SK-N-SH (cell line): ENCODE results near the gene VPS13A. TPM values are rescaled to one million over a fixed set of nuclear protein-coding genes. Genes with fewer than 3 reads are reported as not detected.

ENCODE experiments used
- CTCF ChIA-PET: fragments of 300-600, 350-600 bp; formaldehyde crosslinking; extraction: SDS; loops from one replicate; lab custom pipeline; 2021; lab: Yijun Ruan, JAX
- POLR2A ChIA-PET: fragments of 350-600 bp; sonication (Branson Sonifier 250); formaldehyde crosslinking; extraction: SDS; loops from one replicate; lab custom pipeline; 2020; ENCODE audit warnings: antibody characterized with exemption, inconsistent platforms; lab: Yijun Ruan, JAX
- DNase-seq: peaks from one replicate; pipeline ENCODE4 v3.0.0; 2012
- H2AFZ ChIP-seq: fragments of 200-600 bp; sonication (generic); 2 replicates; pipeline ENCODE4 v1.8.1; 2016; ENCODE audit warnings: antibody characterized with exemption, mild to moderate bottlenecking, low read depth
- H3F3A ChIP-seq: fragments of 200-600 bp; sonication (generic); replicated peaks from 2 replicates; pipeline ENCODE3; 2016; ENCODE audit warnings: antibody characterized with exemption, mild to moderate bottlenecking; ENCODE audit not compliant: insufficient read depth
- H3K27ac ChIP-seq, 2 experiments: fragments of 200-500 bp in 1 of 2; fragments of 200-600 bp in 1 of 2; sonication (Bioruptor generic) in 1 of 2; sonication (generic), shearing (Covaris generic) in 1 of 2; 2 replicates each; pipeline versions ENCODE4 v1.5.1 to v1.6.1; 2014 to 2016; ENCODE audit warnings: low read depth in 2 of 2, inconsistent platforms in 1 of 2, low read length in 1 of 2, mild to moderate bottlenecking in 1 of 2, mixed read lengths in 1 of 2
- H3K27me3 ChIP-seq: fragments of 200-600 bp; sonication (generic), shearing (Covaris generic); 2 replicates; pipeline ENCODE4 v1.6.1; 2016; ENCODE audit warnings: mixed run types; ENCODE audit not compliant: insufficient read depth
- H3K36me3 ChIP-seq, 2 experiments: fragments of 200-500 bp in 1 of 2; fragments of 200-600 bp in 1 of 2; sonication (Bioruptor generic) in 1 of 2; sonication (generic) in 1 of 2; replicated peaks in 1 of 2; 2 replicates each; pipeline versions ENCODE3 to v1.5.1; 2014 to 2016; ENCODE audit warnings: low read length in 1 of 2, mild to moderate bottlenecking in 1 of 2; ENCODE audit not compliant: insufficient read depth in 2 of 2, control insufficient read depth in 1 of 2
- H3K4me1 ChIP-seq, 2 experiments: fragments of 200-500 bp in 1 of 2; fragments of 200-600 bp in 1 of 2; sonication (Bioruptor generic) in 1 of 2; sonication (generic), shearing (Covaris generic) in 1 of 2; 2 replicates each; pipeline versions ENCODE4 v1.5.1 to v1.6.1; 2014 to 2016; ENCODE audit warnings: low read depth in 1 of 2, low read length in 1 of 2, mixed run types in 1 of 2; ENCODE audit not compliant: insufficient read depth in 2 of 2, control insufficient read depth in 1 of 2
- H3K4me2 ChIP-seq: fragments of 200-600 bp; sonication (generic), shearing (Covaris generic); 2 replicates; pipeline ENCODE4 v1.6.1; 2017; ENCODE audit warnings: mixed run types
- H3K4me3 ChIP-seq, 2 experiments: fragments of 200-500 bp in 1 of 2; fragments of 200-600 bp in 1 of 2; sonication (Bioruptor generic) in 1 of 2; sonication (generic), shearing (Covaris generic) in 1 of 2; 2 replicates each; pipeline versions ENCODE4 v1.5.1 to v1.8.1; 2014 to 2016; ENCODE audit warnings: low read depth in 2 of 2, inconsistent platforms in 1 of 2, low read length in 1 of 2, mild to moderate bottlenecking in 1 of 2, mixed read lengths in 1 of 2, moderate library complexity in 1 of 2
- H3K79me2 ChIP-seq: fragments of 200-600 bp; sonication (generic); 2 replicates; pipeline ENCODE4 v1.8.1; 2017; ENCODE audit warnings: mild to moderate bottlenecking; ENCODE audit not compliant: insufficient read depth
- H3K9ac ChIP-seq: fragments of 200-600 bp; sonication (generic); 2 replicates; pipeline ENCODE4 v1.6.1; 2017; ENCODE audit warnings: mixed run types
- H3K9me2 ChIP-seq: fragments of 200-600 bp; sonication (generic); 2 replicates; pipeline ENCODE4 v1.6.1; 2017; ENCODE audit warnings: mixed run types
- H3K9me3 ChIP-seq: fragments of 200-600 bp; sonication (generic); 2 replicates; pipeline ENCODE4 v1.6.1; 2017; ENCODE audit warnings: mixed run types, mild to moderate bottlenecking, moderate library complexity
- H4K20me1 ChIP-seq: fragments of 200-600 bp; sonication (generic); 2 replicates; pipeline ENCODE4 v1.6.1; 2017; ENCODE audit warnings: mild to moderate bottlenecking, mixed run types; ENCODE audit not compliant: insufficient read depth
- CTCF ChIP-seq: fragments of 200-600 bp; sonication (generic); IDR thresholded peaks from 2 replicates; pipeline ENCODE4 v1.6.1; 2017; ENCODE audit warnings: antibody characterized with exemption, mild to moderate bottlenecking, moderate library complexity
- ELF1 ChIP-seq: IDR thresholded peaks from 2 replicates; pipeline ENCODE4 v1.4.0; 2012
- EZH2phosphoT487 ChIP-seq: fragments of 200-600 bp; sonication (generic); IDR thresholded peaks from 2 replicates; pipeline ENCODE4 v1.6.1; 2017; ENCODE audit warnings: low read depth, mixed run types, mild to moderate bottlenecking, antibody characterized with exemption, moderate library complexity, borderline replicate concordance
- GATA2 ChIP-seq: sonication (generic); formaldehyde crosslinking; IDR thresholded peaks from 2 replicates; pipeline ENCODE4 v1.5.0; 2020; ENCODE audit warnings: mild to moderate bottlenecking, missing genetic modification reagents
- NFIC ChIP-seq: IDR thresholded peaks from 2 replicates; pipeline ENCODE4 v1.4.0; 2012; ENCODE audit warnings: borderline replicate concordance
- NRF1 ChIP-seq: IDR thresholded peaks from 2 replicates; pipeline ENCODE4 v1.6.1; 2012; ENCODE audit warnings: low read depth, mild to moderate bottlenecking, low read length
- PBX3 ChIP-seq: IDR thresholded peaks from 2 replicates; pipeline ENCODE4; 2012
- RCOR1 ChIP-seq: fragments of 150-350 bp; IDR thresholded peaks from 2 replicates; pipeline ENCODE4 v1.6.1; 2017; ENCODE audit warnings: antibody characterized with exemption, low read length
- RXRA ChIP-seq: IDR thresholded peaks from 2 replicates; pipeline ENCODE4 v1.4.0; 2012; ENCODE audit warnings: low read depth, mild to moderate bottlenecking, borderline replicate concordance
- SIN3A ChIP-seq: IDR thresholded peaks from 2 replicates; pipeline ENCODE4 v1.6.1; 2012; ENCODE audit warnings: low read depth, mild to moderate bottlenecking, low read length, moderate library complexity, borderline replicate concordance
- TAF1 ChIP-seq: IDR thresholded peaks from 2 replicates; pipeline ENCODE4 v1.6.1; 2012; ENCODE audit warnings: low read depth, mild to moderate bottlenecking, low read length, moderate library complexity, borderline replicate concordance
- TCF12 ChIP-seq: IDR thresholded peaks from 2 replicates; pipeline ENCODE4 v1.4.0; 2012
- TEAD4 ChIP-seq: IDR thresholded peaks from 2 replicates; pipeline ENCODE4 v1.4.0; 2012; ENCODE audit warnings: mild to moderate bottlenecking, borderline replicate concordance; ENCODE audit not compliant: insufficient read depth
- YY1 ChIP-seq: IDR thresholded peaks from 2 replicates; pipeline ENCODE4 v1.4.0; 2012; ENCODE audit warnings: low read depth, mild to moderate bottlenecking
- WGBS: methylation state at CpG from one replicate; pipeline ENCODE4 v1.1.6; 2017; ENCODE audit warnings: low lambda C conversion rate; 5-methylcytosine and 5-hydroxymethylcytosine counted together
- polyA plus RNA-seq, 3 experiments: library from polyadenylated mRNA; depleted of rRNA; stranded (reverse); fragments of >200 nt; gene quantifications; 2 replicates each; pipeline ENCODE4 v1.2.3, GENCODE V29; 2012
- TF ChIP-seq, protein P1 (sequence below): IDR thresholded peaks from 2 replicates; pipeline ENCODE4 v1.4.0; 2012; ENCODE audit warnings: low read depth, borderline replicate concordance
- TF ChIP-seq, protein P2 (sequence below): IDR thresholded peaks from 2 replicates; pipeline ENCODE4 v1.4.0; 2012; ENCODE audit warnings: low read depth, borderline replicate concordance

Gene VPS13A
- polyA plus RNA-seq, 1 of the 3 experiments (the other 2 are of a cell fraction) = 6.0 TPM

DNA sequence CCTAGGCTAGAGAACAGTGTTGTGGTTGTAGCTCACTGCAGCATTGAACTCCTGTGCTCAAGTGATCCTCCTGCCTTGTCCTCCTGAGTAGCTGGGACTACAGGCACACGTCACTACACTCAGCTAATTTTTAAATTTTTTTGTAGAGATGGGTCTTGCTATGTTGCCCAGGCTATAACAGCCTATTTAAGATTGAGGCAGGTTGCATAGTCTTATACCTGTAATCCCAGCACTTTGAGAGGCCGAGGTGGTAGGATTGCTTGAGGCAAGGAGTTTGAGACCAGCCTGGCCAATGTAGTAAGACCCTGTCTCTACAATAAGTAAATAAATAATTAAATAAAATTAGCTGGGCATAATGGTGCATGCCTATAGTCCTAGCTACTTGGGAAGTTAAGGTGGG, 79.9 kb downstream of the VPS13A start:
- Histone ChIP-seq H3K4me2 (no peak overlapping the region), H3K79me2 (no peaks in the 10 kb centered on the region), H4K20me1 (no peaks in the 10 kb centered on the region), H2AFZ (no peak overlapping the region), H3K27ac (no peak overlapping the region), H3F3A (peaks cover 12% of the 10 kb centered on the region), H3K36me3 (peaks cover 4 to 32% of the 10 kb centered on the region in 2 experiments), H3K4me3 (no peak overlapping the region), H3K4me1 (no peaks in the 10 kb centered on the region), H3K9me3 (no peaks in the 10 kb centered on the region), H3K9ac (no peak overlapping the region), H3K27me3 (no peaks in the 10 kb centered on the region), H3K9me2 (no peaks in the 10 kb centered on the region)
- TF ChIP-seq NRF1 = no peak
- TF ChIP-seq, protein P1, sequence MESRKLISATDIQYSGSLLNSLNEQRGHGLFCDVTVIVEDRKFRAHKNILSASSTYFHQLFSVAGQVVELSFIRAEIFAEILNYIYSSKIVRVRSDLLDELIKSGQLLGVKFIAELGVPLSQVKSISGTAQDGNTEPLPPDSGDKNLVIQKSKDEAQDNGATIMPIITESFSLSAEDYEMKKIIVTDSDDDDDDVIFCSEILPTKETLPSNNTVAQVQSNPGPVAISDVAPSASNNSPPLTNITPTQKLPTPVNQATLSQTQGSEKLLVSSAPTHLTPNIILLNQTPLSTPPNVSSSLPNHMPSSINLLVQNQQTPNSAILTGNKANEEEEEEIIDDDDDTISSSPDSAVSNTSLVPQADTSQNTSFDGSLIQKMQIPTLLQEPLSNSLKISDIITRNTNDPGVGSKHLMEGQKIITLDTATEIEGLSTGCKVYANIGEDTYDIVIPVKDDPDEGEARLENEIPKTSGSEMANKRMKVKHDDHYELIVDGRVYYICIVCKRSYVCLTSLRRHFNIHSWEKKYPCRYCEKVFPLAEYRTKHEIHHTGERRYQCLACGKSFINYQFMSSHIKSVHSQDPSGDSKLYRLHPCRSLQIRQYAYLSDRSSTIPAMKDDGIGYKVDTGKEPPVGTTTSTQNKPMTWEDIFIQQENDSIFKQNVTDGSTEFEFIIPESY = no peak
- no peak for TF ChIP-seq SIN3A
- no peak for TF ChIP-seq RXRA
- TF ChIP-seq TCF12 = no peak
- no peak for TF ChIP-seq PBX3
- TF ChIP-seq GATA2 (CRISPR knock-in tag) = no peak
- TF ChIP-seq TAF1 = no peak
- TF ChIP-seq ELF1 = no peak
- no peak for TF ChIP-seq RCOR1
- no peak for TF ChIP-seq NFIC
- TF ChIP-seq, protein P2, sequence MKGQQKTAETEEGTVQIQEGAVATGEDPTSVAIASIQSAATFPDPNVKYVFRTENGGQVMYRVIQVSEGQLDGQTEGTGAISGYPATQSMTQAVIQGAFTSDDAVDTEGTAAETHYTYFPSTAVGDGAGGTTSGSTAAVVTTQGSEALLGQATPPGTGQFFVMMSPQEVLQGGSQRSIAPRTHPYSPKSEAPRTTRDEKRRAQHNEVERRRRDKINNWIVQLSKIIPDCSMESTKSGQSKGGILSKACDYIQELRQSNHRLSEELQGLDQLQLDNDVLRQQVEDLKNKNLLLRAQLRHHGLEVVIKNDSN = no peak
- TF ChIP-seq TEAD4 = no peak
- TF ChIP-seq YY1 = no peak
- TF ChIP-seq CTCF = no peak
- no peak for TF ChIP-seq EZH2phosphoT487
- DNase-seq = no peak
- ChIA-PET CTCF (interaction anchor here (1.2 kb wide), 1 partner anchor 9 kb away, joined by 4 read pairs; no protein-coding TSS in a partner anchor), POLR2A (no interaction called here)
- WGBS = 100% methylated on average over 2 of the region's 2 CpGs
